OCI-LY3 (cell line): ENCODE data around the gene ZNF548.

Experiments used
- H2AFZ ChIP-seq: fragments of 200-600, 300-600 bp; shearing (Covaris generic); 2 replicates; pipeline ENCODE4 v1.6.0; 2014; ENCODE audit warnings: antibody characterized with exemption, low read depth, low read length
- H3K27ac ChIP-seq: fragments of 200-600, 300-600 bp; sonication (generic); 2 replicates; pipeline ENCODE4 v1.5.1; 2014; ENCODE audit warnings: mild to moderate bottlenecking, low read length, moderate library complexity, mixed read lengths
- H3K27me3 ChIP-seq: fragments of 200-600, 300-600 bp; sonication (generic); 2 replicates; pipeline ENCODE4 v1.6.1; 2014; ENCODE audit warnings: low read depth, low read length, mixed read lengths
- H3K36me3 ChIP-seq: fragments of 200-600, 300-600 bp; sonication (generic); replicated peaks from 2 replicates; pipeline ENCODE3; 2014; ENCODE audit warnings: low read depth, low read length, mixed read lengths
- H3K4me1 ChIP-seq: fragments of 300-600, 200-600 bp; sonication (generic); 2 replicates; pipeline ENCODE4 v1.6.1; 2014; ENCODE audit warnings: low read length, mixed read lengths
- H3K4me2 ChIP-seq: fragments of 200-600, 300-600 bp; sonication (generic); 2 replicates; pipeline ENCODE4 v1.6.1; 2014; ENCODE audit warnings: low read length, mixed read lengths
- H3K4me3 ChIP-seq: fragments of 300-600, 200-600 bp; sonication (generic); 2 replicates; pipeline ENCODE4 v1.5.1; 2014; ENCODE audit warnings: antibody characterized with exemption, mild to moderate bottlenecking, low read length, moderate library complexity
- H3K79me2 ChIP-seq: fragments of 300-600, 200-600 bp; shearing (Covaris generic); 2 replicates; pipeline ENCODE4 v1.6.1; 2014; ENCODE audit warnings: mild to moderate bottlenecking, low read length, mixed read lengths
- H3K9ac ChIP-seq: fragments of 300-600, 200-600 bp; shearing (Covaris generic); 2 replicates; pipeline ENCODE4 v1.6.0; 2014; ENCODE audit warnings: mild to moderate bottlenecking, low read length, moderate library complexity
- H3K9me3 ChIP-seq: fragments of 200-600, 300-600 bp; shearing (Covaris generic); 2 replicates; pipeline ENCODE4 v1.6.1; 2014; ENCODE audit warnings: low read length, mixed read lengths; ENCODE audit not compliant: insufficient read depth
- H4K20me1 ChIP-seq: fragments of 200-600, 300-600 bp; sonication (generic); 2 replicates; pipeline ENCODE4 v1.6.1; 2016; ENCODE audit warnings: low read length, mixed read lengths; ENCODE audit not compliant: insufficient read depth
- CTCF ChIP-seq: fragments of 200-600, 300-600 bp; sonication (generic); IDR thresholded peaks from 2 replicates; pipeline ENCODE4 v1.5.1; 2014; ENCODE audit warnings: antibody characterized with exemption, low read length, low read depth
- EZH2phosphoT487 ChIP-seq: fragments of 200-600 bp; shearing (Covaris generic); IDR thresholded peaks from 2 replicates; pipeline ENCODE4 v1.6.1; 2018; ENCODE audit warnings: antibody characterized with exemption, mixed run types, low read depth

The ZNF548 gene

GRCh38 chr19:57351867-57352266 is 37.8 kb upstream of the ZNF548 start:
- H3K4me3 ChIP-seq: peak overlapping the region; percentile 93
- H4K20me1 ChIP-seq: no peaks in the 10 kb centered on the region; the same call in 1 of the 2 replicates
- peaks cover 27% of the 10 kb centered on the region for H3K79me2 ChIP-seq
- no peak overlapping the region for H2AFZ ChIP-seq
- no peaks in the 10 kb centered on the region for H3K27me3 ChIP-seq
- H3K4me2 ChIP-seq: peak overlapping the region; percentile 92
- TF ChIP-seq EZH2phosphoT487 (no peak), CTCF (no peak)
- no peaks in the 10 kb centered on the region for H3K9me3 ChIP-seq
- peaks cover 24% of the 10 kb centered on the region for H3K36me3 ChIP-seq
- peak overlapping the region; percentile 80 for H3K9ac ChIP-seq
- no peak overlapping the region for H3K27ac ChIP-seq
- peaks cover 16% of the 10 kb centered on the region for H3K4me1 ChIP-seq

- Histone ChIP-seq H3K9ac (no peak overlapping the region), H2AFZ (no peak overlapping the region), H4K20me1 (no peaks in the 10 kb centered on the region; the same call in 1 of the 2 replicates), H3K27me3 (no peaks in the 10 kb centered on the region), H3K36me3 (peaks cover 52% of the 10 kb centered on the region), H3K79me2 (peaks cover 33% of the 10 kb centered on the region), H3K4me1 (peaks cover 11% of the 10 kb centered on the region), H3K27ac (no peak overlapping the region), H3K4me2 (no peak overlapping the region), H3K9me3 (no peaks in the 10 kb centered on the region), H3K4me3 (no peak overlapping the region)
- TF ChIP-seq CTCF: no peak
- TF ChIP-seq EZH2phosphoT487: no peak
Observed at GRCh38 chr19:57355916-57356315, 33.7 kb upstream of the ZNF548 start.

GRCh38 chr19:57357406-57357805 is 32.2 kb upstream of the ZNF548 start:
- TF ChIP-seq EZH2phosphoT487 (no peak), CTCF (no peak)
- Histone ChIP-seq H3K27ac (no peak overlapping the region), H4K20me1 (no peaks in the 10 kb centered on the region; the same call in 1 of the 2 replicates), H3K9ac (no peak overlapping the region), H3K4me2 (no peak overlapping the region), H3K4me1 (peaks cover 6% of the 10 kb centered on the region), H3K79me2 (peaks cover 20% of the 10 kb centered on the region), H3K36me3 (peaks cover 50% of the 10 kb centered on the region), H3K27me3 (no peaks in the 10 kb centered on the region), H3K4me3 (no peak overlapping the region), H2AFZ (no peak overlapping the region), H3K9me3 (no peaks in the 10 kb centered on the region)

- no peak overlapping the region for H3K4me3 ChIP-seq
- H4K20me1 ChIP-seq: no peaks in the 10 kb centered on the region
- H3K9ac ChIP-seq: no peak overlapping the region
- H3K79me2 ChIP-seq: peaks cover 15% of the 10 kb centered on the region
- no peak overlapping the region for H3K27ac ChIP-seq
- TF ChIP-seq EZH2phosphoT487: no peak
- TF ChIP-seq CTCF: no peak
- H3K27me3 ChIP-seq: no peaks in the 10 kb centered on the region
- H3K4me1 ChIP-seq: peaks cover 9% of the 10 kb centered on the region
- peaks cover 49% of the 10 kb centered on the region for H3K36me3 ChIP-seq
- H3K4me2 ChIP-seq: no peak overlapping the region
- H2AFZ ChIP-seq: no peak overlapping the region
- no peaks in the 10 kb centered on the region for H3K9me3 ChIP-seq
Observed at GRCh38 chr19:57359300-57359699, 30.4 kb upstream of the ZNF548 start.
